Upper lobe of left lung (tissue), 6 donors: ENCODE results near the gene ARID3A. TPM values are rescaled to one million over a fixed set of nuclear protein-coding genes. Genes with fewer than 3 reads are reported as not detected.

ENCODE experiments used
- ATAC-seq, 2 donors: fragments of 200-7000 bp; cut with Tn5 transposase; one replicate each; pipeline ENCODE4 v1.9.1; 2022; ENCODE audit warnings: mild to moderate bottlenecking in 2 of 2, moderate library complexity in 2 of 2; ENCODE audit not compliant: low FRiP score in 2 of 2
- DNase-seq, 2 donors: peaks; one replicate each; pipeline ENCODE4 v3.0.0-alpha.2; 2019 to 2020
- H3K27ac ChIP-seq, 4 donors: fragments of 200-600 bp; sonication (generic); one replicate each; pipeline ENCODE4 v1.5.1; 2016 to 2019
- H3K27me3 ChIP-seq, 4 donors: fragments of 200-600 bp; sonication (generic); one replicate each; pipeline ENCODE4 v1.5.1; 2017 to 2019
- H3K36me3 ChIP-seq, 4 donors: fragments of 200-600 bp; sonication (generic); one replicate each; pipeline ENCODE4 v1.5.1; 2016 to 2019
- H3K4me1 ChIP-seq, 4 donors: fragments of 200-600 bp; sonication (generic); one replicate each; pipeline ENCODE4 v1.5.1; 2018 to 2019
- H3K4me3 ChIP-seq, 4 donors: fragments of 200-600 bp; sonication (generic); one replicate each; pipeline ENCODE4 v1.5.1; 2017 to 2019; ENCODE audit warnings: mild to moderate bottlenecking in 2 of 4, moderate library complexity in 1 of 4
- H3K9me3 ChIP-seq, 4 donors: fragments of 200-600 bp; sonication (generic); one replicate each; pipeline ENCODE4 v1.5.1; 2018 to 2019
- CTCF ChIP-seq, 6 experiments: fragments of 450-650 bp in 4 of 6; fragments of 200-600 bp in 2 of 6; sonication (generic) in 2 of 6; IDR thresholded peaks; one replicate each; pipeline ENCODE4 v1.5.1; 2016 to 2019; ENCODE audit warnings: antibody characterized with exemption in 6 of 6
- EP300 ChIP-seq, 4 donors: sonication (generic); formaldehyde crosslinking; IDR thresholded peaks; one replicate each; pipeline ENCODE4 v1.5.1; 2017; ENCODE audit warnings: antibody characterized with exemption in 4 of 4, control low read depth in 2 of 4
- POLR2A ChIP-seq, 4 donors: fragments of 450-650 bp; IDR thresholded peaks; one replicate each; pipeline ENCODE4 v1.5.1; 2016 to 2017; ENCODE audit warnings: antibody characterized with exemption in 4 of 4, mild to moderate bottlenecking in 2 of 4
- POLR2AphosphoS5 ChIP-seq, 2 donors: sonication (generic); formaldehyde crosslinking; IDR thresholded peaks; one replicate each; pipeline ENCODE4 v1.5.1; 2017; ENCODE audit warnings: antibody characterized with exemption in 2 of 2
- WGBS, 2 donors: methylation state at CpG; one replicate each; pipeline ENCODE4 v1.1.5; 2017 to 2018; 5-methylcytosine and 5-hydroxymethylcytosine counted together
- total RNA-seq, 6 donors: library from RNA; depleted of rRNA in 4 of 6; stranded (reverse); fragments of >200 nt in 4 of 6; gene quantifications; one replicate each; pipeline versions ENCODE4 v1.1.0 to v1.2.1, GENCODE V29; 2016 to 2021
- donor health status: DM: no; HTN: no; CAD: no; lungs with moderate emphysema.
- donor health status: DM: no; HTN: yes; CAD: no; lungs with severe emphysema.

The ARID3A gene
- total RNA-seq, 6 donors from 2014 or later: 7.1 to 54.5 (median 19.2) TPM

- Histone ChIP-seq H3K36me3 (peaks cover 0 to 18% (median 9%) of the 10 kb centered on the region in 4 donors), H3K4me1 (peaks cover 30 to 46% (median 39%) of the 10 kb centered on the region in 4 donors), H3K9me3 (no peaks in the 10 kb centered on the region), H3K27me3 (no peaks in the 10 kb centered on the region), H3K4me3 (peak overlapping the region; percentile 90 to 97 (median 96)), H3K27ac (peak overlapping the region; percentile 86 to 97 (median 88))
- TF ChIP-seq POLR2A (IDR thresholded peaks at IDR 0.05): no peak
- TF ChIP-seq POLR2AphosphoS5 (IDR thresholded peaks at IDR 0.05): no peak
- TF ChIP-seq CTCF (IDR thresholded peaks at IDR 0.05): no peak
- no peak for TF ChIP-seq EP300 (IDR thresholded peaks at IDR 0.05)
- DNase-seq: no peak
- ATAC-seq: no peak
- WGBS, 2 donors: 5 to 10% methylated on average over 4 to 5 of the region's 15 CpGs
Measured at GRCh38 chr19:927351-927779, 1.5 kb downstream of the ARID3A start.

- 20 to 74% methylated on average over 1 to 7 of the region's 12 CpGs for WGBS, 2 donors
- peak in 1 of 2 donors; percentile 12 for ATAC-seq
Measured at GRCh38 chr19:927780-928401, 2.1 kb downstream of the ARID3A start.

GRCh38 chr19:928471-929202, 2.8 kb downstream of the ARID3A start:
- H3K4me1 ChIP-seq: peaks cover 43 to 59% (median 51%) of the 10 kb centered on the region in 4 donors
- TF ChIP-seq CTCF (IDR thresholded peaks at IDR 0.05) (no peak), EP300 (IDR thresholded peaks at IDR 0.05) (no peak)
- DNase-seq: peak; percentile 79 to 80
- no peaks in the 10 kb centered on the region for H3K27me3 ChIP-seq
- WGBS, 2 donors: 83 to 86% methylated on average over 12 to 16 of the region's 18 CpGs
- no peak overlapping the region for H3K4me3 ChIP-seq
- no peak for ATAC-seq
- peaks cover 0 to 18% (median 11%) of the 10 kb centered on the region in 4 donors for H3K36me3 ChIP-seq
- peak overlapping the region in 3 of 4 donors; percentile 86 to 97 (median 88) for H3K27ac ChIP-seq
- H3K9me3 ChIP-seq: no peaks in the 10 kb centered on the region

More at GRCh38 chr19:927780-928401, 2.1 kb downstream of the ARID3A start:
- peaks cover 36 to 52% (median 44%) of the 10 kb centered on the region in 4 donors for H3K4me1 ChIP-seq
- H3K9me3 ChIP-seq: no peaks in the 10 kb centered on the region
- peak overlapping the region; percentile 86 to 97 (median 88) for H3K27ac ChIP-seq
- no peaks in the 10 kb centered on the region for H3K27me3 ChIP-seq
- peak overlapping the region in 3 of 4 donors; percentile 90 to 97 (median 97) for H3K4me3 ChIP-seq
- TF ChIP-seq POLR2AphosphoS5 (IDR thresholded peaks at IDR 0.05): no peak
- no peak for TF ChIP-seq CTCF (IDR thresholded peaks at IDR 0.05)
- no peak for TF ChIP-seq EP300 (IDR thresholded peaks at IDR 0.05)
- no peak for TF ChIP-seq POLR2A (IDR thresholded peaks at IDR 0.05)
- DNase-seq: no peak
- peaks cover 0 to 18% (median 11%) of the 10 kb centered on the region in 4 donors for H3K36me3 ChIP-seq

GRCh38 chr19:929203-929890, 3.5 kb downstream of the ARID3A start:
- no peaks in the 10 kb centered on the region for H3K27me3 ChIP-seq
- peak overlapping the region in 2 of 4 donors; percentile 88 to 97 for H3K27ac ChIP-seq
- ATAC-seq (no peak), DNase-seq (peak in 1 of 2 donors; percentile 75)
- H3K36me3 ChIP-seq: peaks cover 0 to 18% (median 11%) of the 10 kb centered on the region in 4 donors
- peaks cover 48 to 60% (median 54%) of the 10 kb centered on the region in 4 donors for H3K4me1 ChIP-seq
- 94 to 96% methylated on average over 15 to 25 of the region's 51 CpGs for WGBS, 2 donors
- H3K9me3 ChIP-seq: no peaks in the 10 kb centered on the region
- TF ChIP-seq EP300 (IDR thresholded peaks at IDR 0.05) (no peak), CTCF (IDR thresholded peaks at IDR 0.05) (no peak), POLR2A (IDR thresholded peaks at IDR 0.05) (no peak), POLR2AphosphoS5 (IDR thresholded peaks at IDR 0.05) (no peak)
- H3K4me3 ChIP-seq: no peak overlapping the region
